H9 (cell line): ENCODE data around the gene UNC5A. TPM values are rescaled to one million over a fixed set of nuclear protein-coding genes. Genes with fewer than 3 reads are reported as not detected.

ENCODE experiments used
- DNase-seq: peaks from one replicate; pipeline ENCODE4 v3.0.0-alpha.2; 2017
- H2AFZ ChIP-seq: one replicate; pipeline ENCODE4 v1.6.1; 2013; ENCODE audit warnings: mild to moderate bottlenecking, low read length, control low read depth, moderate library complexity
- H2AK5ac ChIP-seq: 2 replicates; pipeline ENCODE4 v1.6.1; 2013; ENCODE audit warnings: low read length, control low read depth, mixed read lengths; ENCODE audit not compliant: insufficient read length
- H2BK120ac ChIP-seq: one replicate; pipeline ENCODE4 v1.6.1; 2013; ENCODE audit warnings: low read depth, mild to moderate bottlenecking, low read length, control low read depth, inconsistent platforms; ENCODE audit not compliant: poor library complexity, severe bottlenecking
- H2BK12ac ChIP-seq: 2 replicates; pipeline ENCODE4 v1.6.1; 2013; ENCODE audit warnings: low read length, control low read depth, mixed read lengths, low read depth; ENCODE audit not compliant: insufficient read length
- H2BK15ac ChIP-seq: 2 replicates; pipeline ENCODE4 v1.6.1; 2013; ENCODE audit warnings: low read depth, low read length, control low read depth
- H2BK20ac ChIP-seq: one replicate; pipeline ENCODE4 v1.6.1; 2013; ENCODE audit warnings: low read depth, mild to moderate bottlenecking, low read length, control low read depth, inconsistent platforms; ENCODE audit not compliant: poor library complexity, severe bottlenecking
- H2BK5ac ChIP-seq: 2 replicates; pipeline ENCODE4 v1.6.1; 2013; ENCODE audit warnings: low read length, control low read depth, mixed read lengths; ENCODE audit not compliant: insufficient read length
- H3K14ac ChIP-seq: 2 replicates; pipeline ENCODE4 v1.6.1; 2013; ENCODE audit warnings: low read length, control low read depth; ENCODE audit not compliant: insufficient read depth
- H3K18ac ChIP-seq: 2 replicates; pipeline ENCODE4 v1.6.1; 2013; ENCODE audit warnings: low read depth, mild to moderate bottlenecking, mixed read lengths, low read length, control low read depth; ENCODE audit not compliant: insufficient read length
- H3K23ac ChIP-seq: 2 replicates; pipeline ENCODE4 v1.6.1; 2013; ENCODE audit warnings: low read length, control low read depth, mixed read lengths, low read depth; ENCODE audit not compliant: insufficient read length
- H3K23me2 ChIP-seq: 2 replicates; pipeline ENCODE4 v1.6.1; 2013; ENCODE audit warnings: low read depth, mild to moderate bottlenecking, mixed read lengths, low read length, control low read depth; ENCODE audit not compliant: insufficient read length, poor library complexity, severe bottlenecking
- H3K27ac ChIP-seq: 2 replicates; pipeline ENCODE4 v1.5.1; 2013; ENCODE audit warnings: low read length, control low read depth, mixed read lengths, low read depth; ENCODE audit not compliant: insufficient read length
- H3K27me3 ChIP-seq: 2 replicates; pipeline ENCODE4 v1.6.1; 2013; ENCODE audit warnings: low read length, control low read depth, inconsistent platforms; ENCODE audit not compliant: insufficient read depth
- H3K4ac ChIP-seq: 2 replicates; pipeline ENCODE4 v1.6.1; 2013; ENCODE audit warnings: low read depth, mild to moderate bottlenecking, control low read depth, inconsistent platforms, low read length, moderate library complexity
- H3K4me1 ChIP-seq: 2 replicates; pipeline ENCODE4 v1.6.1; 2013; ENCODE audit warnings: low read length, control low read depth, inconsistent platforms; ENCODE audit not compliant: insufficient read depth
- H3K4me2 ChIP-seq: 2 replicates; pipeline ENCODE4 v1.6.1; 2013; ENCODE audit warnings: low read length, control low read depth, mixed read lengths; ENCODE audit not compliant: insufficient read length, insufficient read depth
- H3K56ac ChIP-seq: 2 replicates; pipeline ENCODE4 v1.6.1; 2013; ENCODE audit warnings: low read depth, mild to moderate bottlenecking, mixed read lengths, low read length, control low read depth; ENCODE audit not compliant: insufficient read length
- H3K79me1 ChIP-seq: 2 replicates; pipeline ENCODE4 v1.6.1; 2013; ENCODE audit warnings: low read depth, mild to moderate bottlenecking, moderate library complexity, low read length, control low read depth, inconsistent platforms; ENCODE audit not compliant: insufficient read depth, poor library complexity, severe bottlenecking
- H3K79me2 ChIP-seq: 2 replicates; pipeline ENCODE4 v1.6.1; 2013; ENCODE audit warnings: low read length, control low read depth, inconsistent platforms; ENCODE audit not compliant: insufficient read depth
- H3K9ac ChIP-seq: 2 replicates; pipeline ENCODE4 v1.6.1; 2013; ENCODE audit warnings: low read length, control low read depth, mixed read lengths; ENCODE audit not compliant: insufficient read length; ENCODE audit errors: extremely low read depth
- H3K9me3 ChIP-seq: one replicate; pipeline ENCODE4 v1.6.1; 2013; ENCODE audit warnings: low read depth, low read length, inconsistent platforms; ENCODE audit not compliant: control insufficient read depth
- H3T11ph ChIP-seq: one replicate; pipeline ENCODE4 v1.6.1; 2013; ENCODE audit warnings: mild to moderate bottlenecking, low read length, control low read depth, inconsistent platforms
- H4K20me1 ChIP-seq: one replicate; pipeline ENCODE4 v1.6.1; 2013; ENCODE audit not compliant: control insufficient read depth, insufficient read length, insufficient read depth
- H4K5ac ChIP-seq: 2 replicates; pipeline ENCODE4 v1.6.1; 2013; ENCODE audit warnings: low read depth, mild to moderate bottlenecking, mixed read lengths, low read length, control low read depth; ENCODE audit not compliant: insufficient read length
- H4K8ac ChIP-seq: replicated peaks from 2 replicates; pipeline ENCODE4 v1.6.1; 2013; ENCODE audit warnings: low read length, control low read depth, mixed read lengths, low read depth; ENCODE audit not compliant: insufficient read length
- H4K91ac ChIP-seq: 2 replicates; pipeline ENCODE4 v1.6.1; 2013; ENCODE audit warnings: low read depth, mild to moderate bottlenecking, moderate library complexity, mixed read lengths, low read length, control low read depth; ENCODE audit not compliant: insufficient read length
- H3K27ac Mint-ChIP-seq, 3 experiments: 2 replicates in 2 of 3; 3 replicates in 1 of 3; pipeline ENCODE4 v1.8.0; 2020 to 2021; ENCODE audit warnings: mixed read lengths in 3 of 3, mild to moderate bottlenecking in 1 of 3, moderate library complexity in 1 of 3
- H3K27me3 Mint-ChIP-seq: 2 replicates; pipeline ENCODE4 v1.8.0; 2021; ENCODE audit warnings: low read depth, mild to moderate bottlenecking, moderate library complexity, mixed read lengths
- H3K36me3 Mint-ChIP-seq, 3 experiments: 2 replicates in 2 of 3; 3 replicates in 1 of 3; pipeline ENCODE4 v1.8.0; 2020 to 2021; ENCODE audit warnings: low read depth in 3 of 3, mixed read lengths in 3 of 3; ENCODE audit not compliant: insufficient read depth in 1 of 3
- H3K4me1 Mint-ChIP-seq, 2 experiments: 2 replicates each; pipeline ENCODE4 v1.8.0; 2020; ENCODE audit warnings: mixed read lengths in 2 of 2
- H3K4me3 Mint-ChIP-seq, 2 experiments: 2 replicates in 1 of 2; 3 replicates in 1 of 2; pipeline ENCODE4 v1.8.0; 2020 to 2021; ENCODE audit warnings: mild to moderate bottlenecking in 2 of 2, mixed read lengths in 2 of 2, moderate library complexity in 1 of 2
- H3K9me3 Mint-ChIP-seq, 2 experiments: 2 replicates in 1 of 2; 3 replicates in 1 of 2; pipeline ENCODE4 v1.8.0; 2020; ENCODE audit warnings: mild to moderate bottlenecking in 2 of 2, mixed read lengths in 2 of 2, moderate library complexity in 1 of 2
- CTCF ChIP-seq: fragments of 200-600 bp; sonication (generic); conservative IDR thresholded peaks from 3 replicates; pipeline ENCODE4 v1.8.0; 2021; ENCODE audit warnings: antibody characterized with exemption, mild to moderate bottlenecking
- WGBS: extraction: QIAGEN DNeasy Blood & Tissue Kit; methylation state at CpG from one replicate; pipeline ENCODE4 v1.1.7; 2013; ENCODE audit warnings: missing lambda C conversion rate, low lambda C conversion rate, mixed read lengths; ENCODE audit not compliant: insufficient read length; ENCODE audit errors: extremely low coverage; 5-methylcytosine and 5-hydroxymethylcytosine counted together
- total RNA-seq: library from RNA; stranded (reverse); gene quantifications from 2 replicates; pipeline ENCODE4 v1.2.1, GENCODE V29; 2021

Gene UNC5A
- total RNA-seq, 1 experiment from 2014 or later = 4.4 TPM

DNA sequence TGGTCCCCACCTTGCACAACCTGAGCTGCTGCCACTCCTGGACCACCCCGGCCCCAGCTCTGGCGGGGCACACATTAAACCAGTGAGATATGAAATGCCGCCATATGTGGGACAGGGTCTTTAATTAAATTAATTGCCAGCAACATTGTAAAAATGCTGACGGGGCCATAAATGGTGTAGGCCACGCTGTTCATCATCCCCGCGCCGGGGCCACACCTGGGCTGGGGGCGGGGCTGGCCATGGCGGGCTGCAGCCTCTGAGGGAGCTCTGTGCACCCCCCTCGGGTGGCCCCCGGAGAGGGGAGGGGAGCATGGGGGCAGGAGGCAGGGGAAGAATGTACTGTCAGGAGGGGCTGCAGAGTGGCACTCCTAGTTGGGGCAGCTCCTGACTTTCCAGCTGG, 41.0 kb downstream of the UNC5A start:
- no peak overlapping the region for H3K9ac ChIP-seq
- no peak overlapping the region for H3K4me2 ChIP-seq
- TF ChIP-seq CTCF = no peak
- no peaks in the 10 kb centered on the region for H3K23me2 ChIP-seq
- H3K18ac ChIP-seq = no peak overlapping the region
- no peak overlapping the region for H2AK5ac ChIP-seq
- no peak overlapping the region for H2BK120ac ChIP-seq
- no CpG with 5 or more reads among the region's 12 CpGs for WGBS
- H3K27me3 Mint-ChIP-seq = no peaks in the 10 kb centered on the region; the same call in 1 of the 2 replicates
- H4K91ac ChIP-seq = no peak overlapping the region
- no peak overlapping the region; a peak in 1 of 7 replicates for H3K27ac Mint-ChIP-seq
- H3K4me1 Mint-ChIP-seq = peaks cover 0 to 17% of the 10 kb centered on the region in 2 experiments; a peak in 2 of 4 replicates
- H2BK20ac ChIP-seq = no peak overlapping the region
- no peak overlapping the region for H3K23ac ChIP-seq
- no peaks in the 10 kb centered on the region for H4K20me1 ChIP-seq
- no peak overlapping the region for H3K56ac ChIP-seq
- no peak overlapping the region for H3T11ph ChIP-seq
- H2BK15ac ChIP-seq = no peak overlapping the region
- H3K27me3 ChIP-seq = no peaks in the 10 kb centered on the region
- H3K14ac ChIP-seq = no peak overlapping the region
- H3K4ac ChIP-seq = no peak overlapping the region
- no peaks in the 10 kb centered on the region for H3K9me3 ChIP-seq
- no peak for DNase-seq
- no peak overlapping the region for H4K5ac ChIP-seq
- no peaks in the 10 kb centered on the region for H3K79me1 ChIP-seq
- no peaks in the 10 kb centered on the region for H3K79me2 ChIP-seq
- H3K4me1 ChIP-seq = no peaks in the 10 kb centered on the region
- H3K9me3 Mint-ChIP-seq = no peaks in the 10 kb centered on the region
- H2BK12ac ChIP-seq = no peak overlapping the region
- no peak overlapping the region for H4K8ac ChIP-seq
- no peak overlapping the region for H2BK5ac ChIP-seq
- H2AFZ ChIP-seq = no peak overlapping the region
- H3K4me3 Mint-ChIP-seq = no peak overlapping the region
- H3K36me3 Mint-ChIP-seq = no peaks in the 10 kb centered on the region
- no peak overlapping the region for H3K27ac ChIP-seq
